Activated CD8-positive, alpha-beta memory T cell treated with anti-CD3 and anti-CD28 coated beads for 1 hour (primary cell): ENCODE results near the gene TDP1.
A peak's percentile ranks its signal among the peaks of the same experiment; 100 is the strongest.
"Not testable (repeated sequence)": the region's sequence is repeated elsewhere in the genome, so short reads cannot be mapped to it uniquely, and the experiment has no call there.

Experiments
- DNase-seq, 2 donors: peaks; one replicate each; pipeline ENCODE4 v3.0.0-alpha.2; 2020; ENCODE audit warnings: low read depth in 1 of 2; ENCODE audit errors: extremely low read depth in 1 of 2

Gene TDP1

DNA sequence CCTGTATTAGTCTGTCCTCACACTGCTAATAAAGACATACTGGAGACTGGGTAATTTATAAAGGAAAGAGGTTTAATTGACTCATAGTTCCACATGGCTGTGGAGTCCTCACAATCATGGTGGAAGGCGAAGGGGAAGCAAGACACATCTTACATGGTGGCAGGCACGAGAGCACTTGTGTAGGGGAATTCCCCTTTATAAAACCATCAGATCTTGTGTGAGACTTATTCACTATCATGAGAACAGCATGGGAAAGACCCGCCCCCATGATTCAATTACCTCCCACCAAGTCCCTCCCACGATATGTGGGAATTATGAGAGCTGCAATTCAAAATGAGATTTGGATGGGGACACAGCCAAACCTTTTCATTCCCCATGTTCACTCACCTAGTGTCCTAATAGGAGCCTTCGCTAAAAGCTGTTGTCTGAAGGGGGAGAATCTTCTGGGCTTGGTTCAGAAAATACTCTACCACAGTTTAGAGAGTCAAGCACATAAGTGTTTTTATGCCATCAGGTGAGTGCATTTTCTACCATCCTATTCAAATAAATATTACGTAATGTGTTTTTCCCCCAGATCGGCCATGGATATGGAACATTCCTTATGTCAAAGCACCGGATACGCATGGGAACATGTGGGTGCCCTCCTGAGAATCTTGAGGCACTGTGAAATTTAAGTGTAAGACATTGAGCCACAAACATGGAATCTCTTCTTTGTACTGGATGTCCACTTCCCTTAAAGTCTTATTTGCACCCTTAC is 86.9 kb downstream of the TDP1 start:
- DNase-seq, result no peak

DNA sequence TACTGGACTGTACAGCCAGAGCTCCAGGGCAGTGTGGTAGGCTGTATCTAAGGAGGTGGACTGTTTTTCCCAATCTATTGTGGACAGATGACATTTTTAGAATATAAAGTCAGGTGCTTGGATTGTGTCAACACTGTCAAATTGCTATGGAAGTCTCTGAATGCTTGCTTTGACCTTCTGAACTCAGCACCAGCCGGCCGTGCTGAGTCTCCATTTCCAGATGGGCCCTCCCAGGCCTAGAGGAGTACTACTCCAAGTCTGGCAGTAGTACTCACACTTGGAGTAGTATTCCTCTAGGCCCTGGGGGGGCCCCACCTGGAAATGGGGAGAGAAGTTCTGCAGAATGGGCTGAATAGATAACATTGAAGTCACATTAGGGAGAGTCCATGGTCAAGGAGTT is 89.9 kb downstream of the TDP1 start:
- no peak for DNase-seq

DNA sequence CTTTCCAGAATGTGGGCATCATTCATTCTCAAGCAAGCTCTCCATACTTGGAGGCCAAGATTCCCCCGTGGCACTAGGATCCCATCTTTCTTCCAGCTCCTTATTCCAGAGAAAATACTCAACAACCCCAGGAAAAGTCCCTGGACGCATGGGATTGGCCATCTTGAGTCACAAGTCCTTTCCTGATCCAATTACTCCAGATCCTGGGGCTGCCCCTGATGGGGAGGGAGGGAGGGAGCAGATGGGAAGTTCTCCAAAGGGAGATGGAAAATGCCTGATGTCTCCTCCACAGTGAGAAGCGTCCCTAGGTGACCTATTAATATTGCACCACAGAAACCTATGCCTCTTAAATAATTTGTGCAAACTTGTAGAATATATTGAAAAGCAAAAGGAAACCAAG is 93.7 kb downstream of the TDP1 start:
- DNase-seq, result no peak

DNA sequence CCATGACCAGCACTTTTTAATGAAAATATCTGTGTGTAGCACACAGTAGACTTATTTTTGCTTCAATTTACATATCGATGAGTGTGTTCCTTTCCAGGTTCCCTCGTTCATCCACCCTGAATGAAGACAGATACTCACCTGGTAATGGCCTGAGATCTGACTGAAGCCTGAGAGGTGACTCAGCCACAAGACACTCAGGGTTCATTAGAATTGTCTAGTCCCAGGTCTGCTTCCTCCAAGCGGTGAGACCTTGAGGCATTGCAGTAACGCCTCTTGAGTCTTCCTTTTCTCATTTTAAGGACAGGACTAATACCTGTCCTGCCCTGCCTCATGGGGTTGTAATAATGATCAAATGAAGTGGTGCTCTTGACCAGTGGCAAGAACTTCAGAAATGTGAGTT is 94.5 kb downstream of the TDP1 start:
- DNase-seq, result no peak

DNA sequence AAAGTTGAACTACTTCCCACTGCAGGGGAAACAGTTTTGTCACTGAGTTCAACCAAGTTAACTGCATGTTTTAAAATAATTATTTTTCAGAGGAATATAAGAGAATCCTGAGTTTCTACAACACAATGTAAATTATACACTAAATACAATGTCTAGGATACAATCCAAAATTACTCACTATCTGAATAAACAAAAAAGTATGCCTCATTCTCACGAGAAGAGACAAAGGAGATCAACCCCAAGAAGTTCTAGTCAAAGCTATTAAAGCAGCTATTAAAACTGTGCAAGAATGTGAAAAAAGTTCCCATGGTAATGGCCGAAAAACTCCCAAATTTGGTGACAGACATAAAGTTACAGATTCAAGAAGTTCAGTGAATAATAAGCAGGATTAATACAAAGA is 97.3 kb downstream of the TDP1 start:
- no peak for DNase-seq

DNA sequence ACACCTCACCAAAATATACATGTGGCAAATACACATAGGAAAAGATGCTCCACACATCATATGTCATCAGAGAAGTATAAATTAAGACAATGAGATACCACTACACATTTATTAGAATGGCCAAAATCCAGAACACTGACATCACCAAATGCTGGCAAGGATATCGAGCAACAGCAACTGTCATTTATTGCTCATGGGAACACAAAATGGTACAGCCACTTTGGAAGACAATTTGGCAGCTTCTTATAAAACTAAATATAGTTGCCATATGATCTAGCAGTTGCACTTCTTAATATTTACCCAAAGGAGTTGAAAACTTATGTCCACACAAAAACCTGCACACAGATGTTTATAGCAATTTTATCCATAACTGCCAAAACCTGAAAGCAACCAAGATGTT is 99.1 kb downstream of the TDP1 start:
- no peak for DNase-seq

DNA sequence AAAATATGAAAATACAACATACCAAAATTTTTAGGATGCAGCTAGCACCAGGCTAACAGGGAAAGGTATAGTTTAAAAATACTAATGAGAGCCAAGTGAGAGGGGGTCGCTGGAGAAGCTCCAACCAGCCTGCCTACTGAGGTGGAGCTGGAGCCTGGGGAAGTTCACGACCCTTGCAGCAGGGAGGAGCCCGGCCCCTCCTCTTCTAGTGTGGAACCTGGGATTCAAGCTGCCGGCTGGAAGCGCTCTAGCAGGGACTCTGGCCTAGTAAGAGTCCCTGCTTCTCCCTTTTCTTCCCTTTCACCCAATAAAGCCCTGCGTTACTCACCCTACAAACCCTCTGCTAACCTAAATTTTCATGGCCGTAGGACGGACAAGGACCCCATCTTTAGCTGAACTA is 101.1 kb downstream of the TDP1 start:
- no peak for DNase-seq

DNA sequence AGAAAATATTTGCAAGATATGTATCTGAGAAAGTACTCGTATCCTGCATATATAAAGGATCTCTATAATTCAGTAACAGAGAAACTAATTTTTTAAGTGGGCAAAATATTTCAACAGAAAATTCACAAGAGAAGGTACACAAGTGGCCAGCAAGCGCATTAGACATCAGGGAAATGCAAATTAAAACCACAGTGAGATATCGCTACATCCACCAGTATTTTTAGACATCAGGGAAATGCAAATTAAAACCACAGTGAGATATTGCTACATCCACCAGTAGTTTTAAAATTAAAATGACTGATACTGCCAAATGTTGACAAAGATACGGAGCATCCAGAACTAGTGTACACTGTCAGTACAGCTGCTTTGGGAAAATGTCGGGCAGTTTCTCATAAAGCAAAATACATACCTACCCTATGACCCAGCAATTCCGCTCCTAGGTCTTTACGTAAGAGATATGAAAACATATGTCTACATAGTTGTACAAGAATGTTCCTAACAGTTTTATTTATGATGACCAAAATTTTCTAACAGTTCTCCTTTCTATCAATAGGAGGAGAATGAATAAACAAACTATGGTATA is 103.2 kb downstream of the TDP1 start:
- DNase-seq, result no peak

DNA sequence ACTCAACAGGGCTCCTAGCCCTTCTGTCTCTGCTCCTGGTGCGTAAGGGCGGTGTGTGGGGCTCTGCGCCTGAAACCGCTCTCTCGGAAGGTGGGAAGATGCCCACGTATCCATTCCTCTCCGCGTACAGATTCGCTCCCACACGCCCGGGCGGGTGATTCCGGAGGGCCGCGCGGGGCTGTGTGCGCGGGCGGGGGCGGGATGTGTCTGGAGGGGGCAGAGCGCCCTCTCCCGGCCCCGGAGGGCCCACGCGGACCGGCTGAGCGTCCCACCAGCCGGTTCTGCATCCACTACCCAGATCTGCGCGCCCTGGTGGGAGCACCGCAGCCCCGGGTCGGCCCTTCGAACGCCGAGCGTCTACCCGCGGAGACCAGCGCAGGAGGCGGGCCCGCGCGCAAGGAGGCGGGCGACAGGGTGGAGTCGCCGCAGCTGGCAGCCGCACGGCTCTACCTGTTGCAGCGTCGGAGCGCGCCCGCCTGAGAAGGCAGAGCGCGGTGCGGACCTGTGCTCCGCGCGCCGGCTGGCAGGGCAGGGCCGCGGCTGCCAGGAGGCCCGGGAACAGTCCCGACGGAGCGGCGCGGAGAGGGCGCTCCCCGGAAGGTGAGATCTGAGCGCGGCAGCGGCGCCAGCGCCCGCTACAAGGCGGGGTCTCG is 104.7 kb downstream of the TDP1 start:
- DNase-seq, result peak in 1 of 2 donors; percentile 13

DNA sequence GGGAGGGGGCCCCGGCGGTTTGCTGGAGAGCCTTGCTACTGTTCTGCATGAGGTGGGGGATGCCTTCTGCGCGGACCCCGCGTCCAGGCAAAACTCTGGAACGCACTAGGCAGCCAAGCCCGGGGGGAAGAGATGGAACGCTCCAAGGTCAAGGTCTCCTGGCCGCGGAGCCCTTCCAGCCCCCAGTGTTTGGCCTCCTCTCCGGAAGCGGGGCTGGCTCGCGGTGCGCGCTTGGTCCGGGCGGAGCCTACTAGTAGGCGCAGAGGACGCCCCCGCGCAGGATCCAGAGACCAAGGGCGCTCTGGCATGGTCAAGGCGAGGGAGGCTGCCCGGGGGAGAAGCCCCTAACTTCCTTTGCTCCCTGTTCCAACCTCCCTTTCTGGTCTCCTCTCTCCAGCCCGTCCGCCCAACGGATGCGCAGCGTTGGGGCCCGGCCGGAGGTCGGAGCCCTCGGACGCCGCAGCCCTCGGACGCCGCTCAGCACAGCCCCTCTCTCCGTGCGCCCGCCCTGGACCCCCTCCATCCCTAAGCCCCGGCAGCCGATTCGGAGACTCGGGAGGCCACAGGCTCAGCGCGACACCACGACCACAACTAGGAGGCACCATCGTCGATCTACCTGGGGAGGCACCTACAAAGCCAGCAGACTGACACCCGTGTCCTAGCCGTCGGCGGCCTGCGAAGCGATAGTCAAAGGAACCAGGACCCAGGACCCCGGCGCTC is 105.4 kb downstream of the TDP1 start:
- DNase-seq, result no peak

DNA sequence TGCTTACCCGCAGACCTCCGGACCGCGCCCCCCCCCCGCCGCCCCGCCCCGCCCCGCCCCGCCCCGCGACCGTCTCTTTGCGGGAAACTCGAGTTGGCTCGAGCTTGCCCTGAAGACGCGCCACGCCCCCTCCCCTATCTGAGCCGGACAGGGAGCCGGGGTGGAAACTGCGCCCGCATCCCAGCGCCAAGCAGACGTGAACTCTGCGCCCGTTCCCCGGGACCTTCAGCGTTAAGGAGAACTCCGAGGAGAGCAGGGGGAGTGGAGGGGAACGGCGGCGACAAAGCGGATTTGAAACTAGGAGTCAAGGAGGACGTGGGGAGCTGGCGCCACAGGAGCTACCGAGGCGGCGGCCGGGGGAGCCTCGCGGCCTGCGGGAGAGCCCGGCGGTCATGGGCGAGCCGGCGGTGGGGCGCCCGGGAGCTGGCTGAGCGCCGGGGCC is 106.0 kb downstream of the TDP1 start, which contains the start of gene KCNK13:
TSS of gene KCNK13 (plus strand) at position 310 of the 442 bp plus-strand sequence. CDS start 212 bp downstream, outside the sequence.
- DNase-seq, result no peak

DNA sequence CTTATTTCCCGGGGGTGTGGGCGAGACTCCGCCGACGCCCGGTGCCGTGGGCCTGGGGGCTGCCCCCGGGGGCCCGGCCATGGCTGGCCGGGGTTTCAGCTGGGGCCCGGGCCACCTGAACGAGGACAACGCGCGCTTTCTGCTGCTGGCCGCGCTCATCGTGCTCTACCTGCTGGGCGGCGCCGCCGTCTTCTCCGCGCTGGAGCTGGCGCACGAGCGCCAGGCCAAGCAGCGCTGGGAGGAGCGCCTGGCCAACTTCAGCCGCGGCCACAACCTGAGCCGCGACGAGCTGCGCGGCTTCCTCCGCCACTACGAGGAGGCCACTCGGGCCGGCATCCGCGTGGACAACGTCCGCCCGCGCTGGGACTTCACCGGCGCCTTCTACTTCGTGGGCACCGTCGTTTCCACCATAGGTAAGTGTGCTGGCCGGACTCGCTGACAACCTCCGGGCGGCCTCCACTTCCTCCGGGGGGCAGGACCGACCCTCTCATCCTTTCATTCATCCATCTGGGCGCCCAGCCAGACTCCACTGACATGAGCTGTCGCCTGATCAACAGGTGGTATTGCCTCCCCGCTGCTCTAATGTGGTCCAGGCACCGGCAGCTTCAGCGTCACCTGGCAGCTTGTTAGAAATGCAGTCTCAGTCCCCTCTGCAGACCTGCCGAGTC is 106.5 kb downstream of the TDP1 start:
- no peak for DNase-seq

DNA sequence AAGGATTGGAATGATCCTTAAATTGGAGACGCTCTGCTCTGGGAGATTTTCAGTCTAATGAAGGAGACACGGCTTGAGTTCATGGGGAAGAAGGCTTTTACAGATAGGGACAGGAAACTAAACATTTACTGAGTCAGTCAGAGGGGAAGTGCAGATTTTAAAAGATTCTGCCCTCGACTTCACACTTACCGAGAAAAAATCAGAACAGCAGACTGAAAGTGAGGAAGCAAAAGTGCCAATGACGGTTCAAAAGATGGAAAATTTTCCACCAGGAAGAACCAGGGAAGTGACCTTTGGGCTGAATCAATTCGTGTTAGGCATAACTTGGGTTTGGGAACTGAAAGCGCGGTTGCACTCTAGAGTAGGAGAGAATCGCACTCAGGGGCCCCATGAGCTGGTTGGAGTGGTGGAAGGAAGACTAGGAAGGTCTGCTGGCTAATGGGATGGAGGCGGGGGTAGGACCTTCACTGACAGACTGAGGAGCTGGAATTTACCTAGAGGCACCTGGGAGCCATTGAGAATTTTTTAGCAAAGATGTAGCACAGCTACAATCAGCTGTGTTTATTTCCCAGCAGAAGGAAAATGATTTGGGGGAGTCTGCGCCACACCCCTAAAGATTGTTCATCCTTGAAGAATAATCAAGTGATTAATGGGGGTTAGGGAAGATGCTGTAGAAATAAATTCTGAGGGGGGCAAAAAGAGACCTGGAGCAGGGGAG is 107.3 kb downstream of the TDP1 start:
- DNase-seq, result no peak

DNA sequence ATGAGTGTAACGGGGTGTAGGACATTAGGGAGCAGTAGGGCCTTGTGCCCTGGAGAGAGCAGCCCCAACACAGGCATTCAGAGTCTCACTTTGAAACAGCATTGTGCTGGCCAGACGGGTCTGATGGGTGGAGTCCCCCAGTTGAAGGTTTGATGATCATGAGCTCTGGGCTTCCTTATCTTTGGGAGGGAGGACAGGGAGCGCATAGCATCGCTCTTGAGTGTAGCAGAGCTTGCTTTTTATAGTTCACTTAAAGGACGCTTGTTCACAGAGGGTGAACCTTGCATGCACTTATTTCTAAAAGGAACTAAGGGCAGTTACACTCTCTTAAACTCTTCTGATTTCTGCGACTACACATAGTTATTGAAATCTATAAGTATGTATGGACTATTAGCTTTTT is 116.6 kb downstream of the TDP1 start:
- no peak for DNase-seq

DNA sequence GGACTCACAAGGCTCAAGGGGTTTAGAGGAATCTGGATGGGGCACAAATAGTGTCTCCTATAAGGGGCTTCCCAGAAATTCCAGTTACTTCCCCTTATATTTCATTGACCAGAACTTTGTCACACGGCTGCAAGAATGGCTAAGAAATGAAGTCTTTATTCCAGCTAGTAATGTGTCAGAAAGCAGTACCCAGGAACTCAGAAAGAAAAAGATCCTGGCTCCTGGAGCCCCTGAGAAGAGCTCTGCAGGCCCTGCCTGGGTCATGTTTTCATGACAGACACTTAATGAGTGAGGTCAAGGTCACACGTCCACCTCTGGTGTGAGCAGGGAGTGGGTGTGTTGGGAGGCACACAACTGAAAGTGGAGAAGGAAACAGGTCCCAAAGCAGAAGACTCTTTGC is 123.8 kb downstream of the TDP1 start:
- DNase-seq, result no peak

DNA sequence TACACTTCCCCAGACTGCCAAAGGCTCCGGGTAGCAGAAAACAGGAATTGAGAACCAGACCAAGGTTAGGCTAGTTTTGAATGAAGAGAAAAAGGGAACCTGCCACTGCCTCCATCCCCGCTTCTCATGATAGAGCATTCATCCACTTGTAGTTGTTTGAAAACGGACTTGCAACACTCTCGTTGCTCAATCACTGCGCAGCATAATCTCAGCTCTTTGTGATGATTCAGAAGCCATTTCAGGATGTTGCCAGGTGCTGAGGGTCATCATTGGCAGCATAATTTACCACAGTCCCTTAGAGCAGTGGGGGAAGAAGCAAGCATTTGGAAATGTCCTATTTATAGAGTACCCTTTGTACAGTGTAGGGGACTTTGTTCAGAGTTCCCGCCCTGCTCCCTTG is 131.7 kb downstream of the TDP1 start:
- no peak for DNase-seq

DNA sequence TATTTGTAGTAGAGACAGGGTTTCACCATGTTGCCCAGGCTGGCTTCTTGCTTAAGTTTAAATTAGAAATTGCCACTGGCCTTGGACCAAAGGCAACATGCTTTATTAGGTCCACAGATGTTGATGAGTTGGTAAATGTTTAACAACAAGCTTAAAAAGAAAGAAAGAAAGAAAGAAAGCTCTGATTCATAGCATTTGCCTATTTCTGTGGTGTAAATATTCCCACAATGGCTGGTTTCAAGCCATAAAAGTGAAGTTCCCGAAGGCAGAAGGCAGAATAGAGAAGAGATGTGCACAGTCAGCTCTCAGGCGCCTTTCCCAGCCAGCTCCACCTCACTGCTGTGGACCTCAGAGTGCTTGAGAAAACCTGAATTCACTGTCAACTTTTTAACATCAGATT is 132.4 kb downstream of the TDP1 start:
- DNase-seq, result no peak

DNA sequence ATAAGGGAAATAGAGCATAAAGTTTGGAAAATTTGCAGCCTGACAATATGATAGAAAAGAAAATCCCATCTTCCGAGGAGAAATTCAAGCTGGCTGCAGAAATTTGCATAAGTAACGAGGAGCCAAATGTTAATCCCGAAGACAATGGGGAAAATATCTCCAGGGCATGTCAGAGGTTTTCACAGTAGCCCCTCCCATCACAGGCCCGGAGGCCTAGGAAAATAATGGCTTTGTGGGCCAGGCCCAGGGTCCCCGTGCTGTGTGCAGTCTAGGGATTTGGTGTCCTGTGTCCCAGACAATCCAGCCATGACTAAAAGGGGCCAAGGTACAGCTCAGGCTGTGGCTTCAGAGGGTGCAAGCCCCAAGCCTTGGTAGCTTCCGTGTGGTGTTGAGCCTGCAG is 133.8 kb downstream of the TDP1 start:
- DNase-seq, result not testable (repeated sequence)

DNA sequence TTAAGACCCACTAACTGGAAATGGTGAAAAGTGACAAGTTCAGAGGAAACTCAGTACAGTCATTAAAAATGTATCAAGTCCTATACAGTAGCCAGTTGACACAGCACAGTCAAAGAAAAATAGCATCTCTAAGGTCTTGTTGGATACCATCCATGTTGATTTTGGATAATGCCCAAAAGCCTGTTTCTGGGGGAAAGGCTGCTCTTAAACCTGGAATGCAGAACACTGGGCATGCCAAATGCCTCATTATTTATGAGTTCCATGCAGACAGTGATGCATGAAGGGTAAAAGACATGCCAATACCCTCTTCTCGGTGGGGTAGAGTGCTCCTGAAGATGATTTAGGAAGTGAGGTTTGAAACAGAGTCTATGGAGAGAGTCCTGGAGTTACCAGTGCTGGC is 135.7 kb downstream of the TDP1 start:
- DNase-seq, result no peak

DNA sequence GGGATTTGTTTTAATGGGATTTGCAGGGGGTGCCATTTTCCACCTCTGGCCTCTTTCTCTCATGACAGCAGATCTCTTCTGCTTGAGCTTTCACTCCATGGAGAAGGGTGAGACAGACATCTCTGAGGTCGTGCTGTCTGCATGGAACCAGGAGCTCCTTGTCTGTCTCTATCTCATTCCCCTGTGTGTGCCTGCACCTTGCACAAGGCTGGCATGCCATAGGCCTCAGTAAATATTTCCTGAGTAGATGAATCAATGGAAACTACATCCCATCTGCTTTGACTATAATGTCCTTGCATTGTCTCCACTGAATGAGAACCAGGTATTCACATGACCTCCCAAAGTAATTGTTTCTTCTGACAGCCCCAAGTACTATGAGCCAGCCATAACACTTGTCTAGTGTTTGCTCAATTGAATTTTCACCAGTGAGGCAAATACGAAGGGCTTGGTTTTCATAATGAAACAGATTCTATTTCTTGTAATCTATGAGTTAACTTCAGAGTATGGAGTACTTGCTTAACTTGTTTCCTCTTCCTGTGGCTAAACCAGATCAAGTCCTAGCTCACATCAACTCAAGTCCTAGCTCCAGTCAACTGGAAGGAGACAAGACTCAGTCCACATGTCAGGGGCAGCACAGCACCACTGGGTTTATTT is 138.3 kb downstream of the TDP1 start:
- DNase-seq, result no peak
